A673 (cell line): Measurements from ENCODE around the gene ARID3B. TPM values are rescaled to one million over a fixed set of nuclear protein-coding genes. Genes with fewer than 3 reads are reported as not detected.

Source experiments
- BruUV-seq: library from RNA; stranded (reverse); fragments of 400-500 nt; replicated peaks from 2 replicates; lab custom pipeline; 2021; lab: Mats Ljungman, UMichigan
- CTCF ChIA-PET: fragments of 300-600 bp; sonication (Branson Sonifier 250); formaldehyde crosslinking; loops from one replicate; lab custom pipeline; 2022; ENCODE audit warnings: antibody characterized with exemption; lab: Charles Lee
- POLR2A ChIA-PET: fragments of 300-600 bp; sonication (Branson Sonifier 250); formaldehyde crosslinking; loops from one replicate; lab custom pipeline; 2022; ENCODE audit warnings: antibody characterized with exemption; ENCODE audit not compliant: low non-redundant PET; lab: Charles Lee
- DNase-seq: peaks from one replicate; pipeline ENCODE4 v3.0.0-alpha.2; 2015; ENCODE audit warnings: low spot score
- H3K27ac ChIP-seq: fragments of 200-600 bp; sonication (generic); 2 replicates; pipeline ENCODE4 v1.5.1; 2016; ENCODE audit warnings: mixed run types, low read depth, mild to moderate bottlenecking, mixed read lengths, antibody characterized with exemption, low read length; ENCODE audit not compliant: poor library complexity, severe bottlenecking
- H3K27me3 ChIP-seq: fragments of 200-600 bp; sonication (generic); replicated peaks from 2 replicates; pipeline ENCODE4 v1.6.1; 2017; ENCODE audit warnings: mixed run types, low read depth, mild to moderate bottlenecking, mixed read lengths, antibody characterized with exemption, low read length; ENCODE audit not compliant: insufficient read depth, poor library complexity
- H3K36me3 ChIP-seq: fragments of 200-600 bp; sonication (generic); 2 replicates; pipeline ENCODE4 v1.6.1; 2016; ENCODE audit warnings: mixed run types, mild to moderate bottlenecking, mixed read lengths, antibody characterized with exemption, low read length; ENCODE audit not compliant: insufficient read depth, poor library complexity, severe bottlenecking
- H3K4me1 ChIP-seq: fragments of 200-600 bp; sonication (generic); 2 replicates; pipeline ENCODE4 v1.6.1; 2017; ENCODE audit warnings: mixed run types, mild to moderate bottlenecking, mixed read lengths, antibody characterized with exemption, low read length; ENCODE audit not compliant: insufficient read depth, poor library complexity, severe bottlenecking
- H3K4me3 ChIP-seq: fragments of 200-600 bp; sonication (generic); 2 replicates; pipeline ENCODE4 v1.5.1; 2016; ENCODE audit warnings: low read depth, mixed run types, mild to moderate bottlenecking, mixed read lengths, low read length; ENCODE audit not compliant: poor library complexity, severe bottlenecking
- H3K9me3 ChIP-seq: fragments of 200-600 bp; sonication (generic); 2 replicates; pipeline ENCODE4 v1.6.1; 2016; ENCODE audit warnings: mixed run types, low read depth, mild to moderate bottlenecking, mixed read lengths, antibody characterized with exemption, low read length; ENCODE audit not compliant: poor library complexity, severe bottlenecking
- EZH2 ChIP-seq: fragments of 200-600 bp; sonication (generic); IDR thresholded peaks from 2 replicates; pipeline ENCODE4 v1.6.1; 2017; ENCODE audit warnings: borderline replicate concordance, low read depth, mild to moderate bottlenecking, mixed read lengths, antibody characterized with exemption, low read length; ENCODE audit not compliant: poor library complexity, severe bottlenecking
- intact Hi-C: fragments of 100-400 bp; cut with micrococcal nuclease; formaldehyde crosslinking; loops from one replicate; pipeline ENCODE4 v1.10.0; 2022; ENCODE audit not compliant: unreplicated experiment
- total RNA-seq: library from RNA; stranded (reverse); gene quantifications from 2 replicates; pipeline ENCODE4 v1.2.3, GENCODE V29; 2021
- TF ChIP-seq, protein P1 (sequence below): fragments of 300-800, 200-600 bp; sonication (generic); conservative IDR thresholded peaks from 2 replicates; pipeline ENCODE4 v1.5.1; 2017; ENCODE audit warnings: low read depth, mild to moderate bottlenecking, antibody characterized with exemption, low read length, moderate library complexity, mixed read lengths

ARID3B gene
- total RNA-seq, 1 experiment from 2014 or later: 18.3 TPM

DNA sequence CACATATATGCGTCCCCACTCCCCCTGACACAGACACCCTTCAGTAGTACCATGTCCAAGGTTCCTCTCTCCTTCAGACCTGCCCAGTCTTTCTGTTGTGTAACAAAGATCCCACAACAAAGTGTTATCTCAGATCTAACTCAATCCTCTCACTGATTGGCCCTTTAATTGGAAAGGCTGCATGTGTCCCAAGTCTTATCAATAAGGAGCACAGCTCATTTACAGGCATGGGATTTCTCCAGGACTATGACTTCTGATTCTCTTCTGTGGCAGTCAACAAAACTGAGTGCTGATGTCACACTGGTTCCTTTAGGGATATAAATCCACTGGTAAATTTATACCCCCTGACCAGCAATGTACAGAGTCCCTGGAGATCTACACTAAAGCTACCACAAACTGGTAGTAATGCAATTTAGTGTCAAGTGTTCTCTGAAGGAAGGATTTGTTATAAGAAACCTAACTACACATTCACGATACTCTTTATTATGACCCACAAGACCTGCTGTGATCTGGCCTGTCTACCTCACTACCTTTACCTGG, 102.7 kb downstream of the ARID3B start:
- ChIA-PET POLR2A (no interaction called here), CTCF (no interaction called here)
- intact Hi-C loops: no loop called here
- Histone ChIP-seq H3K9me3 (no peaks in the 10 kb centered on the region), H3K36me3 (peaks cover 12% of the 10 kb centered on the region), H3K27ac (peak overlapping the region; percentile 72), H3K4me1 (peaks cover 21% of the 10 kb centered on the region), H3K4me3 (no peak overlapping the region), H3K27me3 (no peaks in the 10 kb centered on the region)
- no peak for DNase-seq
- no peak for TF ChIP-seq EZH2
- TF ChIP-seq, protein P1, sequence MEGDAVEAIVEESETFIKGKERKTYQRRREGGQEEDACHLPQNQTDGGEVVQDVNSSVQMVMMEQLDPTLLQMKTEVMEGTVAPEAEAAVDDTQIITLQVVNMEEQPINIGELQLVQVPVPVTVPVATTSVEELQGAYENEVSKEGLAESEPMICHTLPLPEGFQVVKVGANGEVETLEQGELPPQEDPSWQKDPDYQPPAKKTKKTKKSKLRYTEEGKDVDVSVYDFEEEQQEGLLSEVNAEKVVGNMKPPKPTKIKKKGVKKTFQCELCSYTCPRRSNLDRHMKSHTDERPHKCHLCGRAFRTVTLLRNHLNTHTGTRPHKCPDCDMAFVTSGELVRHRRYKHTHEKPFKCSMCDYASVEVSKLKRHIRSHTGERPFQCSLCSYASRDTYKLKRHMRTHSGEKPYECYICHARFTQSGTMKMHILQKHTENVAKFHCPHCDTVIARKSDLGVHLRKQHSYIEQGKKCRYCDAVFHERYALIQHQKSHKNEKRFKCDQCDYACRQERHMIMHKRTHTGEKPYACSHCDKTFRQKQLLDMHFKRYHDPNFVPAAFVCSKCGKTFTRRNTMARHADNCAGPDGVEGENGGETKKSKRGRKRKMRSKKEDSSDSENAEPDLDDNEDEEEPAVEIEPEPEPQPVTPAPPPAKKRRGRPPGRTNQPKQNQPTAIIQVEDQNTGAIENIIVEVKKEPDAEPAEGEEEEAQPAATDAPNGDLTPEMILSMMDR: no peak
- no TSS peak for BruUV-seq

DNA sequence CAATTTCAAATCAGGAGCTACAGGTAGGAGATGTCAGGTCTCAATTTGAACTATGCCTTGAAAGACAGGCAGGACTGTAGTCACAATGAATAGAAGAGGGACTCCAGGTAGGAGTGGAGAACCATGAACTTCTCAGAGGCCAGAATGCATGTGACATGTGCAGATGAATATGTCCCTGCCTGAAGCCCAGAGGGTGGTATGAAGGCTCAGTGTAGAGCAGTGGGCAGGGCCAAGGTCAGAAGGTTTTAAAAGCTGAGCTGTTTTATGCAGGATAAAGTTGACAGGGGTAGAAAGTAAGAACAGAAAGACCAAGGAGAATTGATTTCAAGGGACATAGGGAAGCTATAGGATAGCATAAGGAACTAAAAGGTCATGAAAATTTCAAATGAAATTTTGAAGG, 105.5 kb downstream of the ARID3B start:
- no peaks in the 10 kb centered on the region for H3K27me3 ChIP-seq
- no peak for TF ChIP-seq EZH2
- TF ChIP-seq, protein P1: no peak
- H3K27ac ChIP-seq: no peak overlapping the region
- no TSS peak for BruUV-seq
- intact Hi-C loops: no loop called here
- POLR2A ChIA-PET: interaction anchor here (0.5 to 0.7 kb wide), 2 partner anchors 101 to 105 kb away, joined by 3 to 4 read pairs; partner anchors contain the start of gene ARID3B
- H3K4me1 ChIP-seq: peaks cover 21% of the 10 kb centered on the region
- no peaks in the 10 kb centered on the region for H3K36me3 ChIP-seq
- no peaks in the 10 kb centered on the region for H3K9me3 ChIP-seq
- H3K4me3 ChIP-seq: no peak overlapping the region
- CTCF ChIA-PET: interaction anchor here (1.0 kb wide), 1 partner anchor 11 kb away, joined by 5 read pairs; no protein-coding TSS in a partner anchor
- no peak for DNase-seq

Other genes with a start within 250 kb of the ARID3B start
- not detected in 2 replicates for gene CYP11A1, start 173.6 kb upstream of the ARID3B start, total RNA-seq
- gene SEMA7A, start 107.3 kb upstream of the ARID3B start, total RNA-seq: 0.45 and 1.4 TPM in 2 replicates
- 72.5 and 74.7 TPM in 2 replicates for gene UBL7, start 80.1 kb upstream of the ARID3B start, total RNA-seq
- 66.8 and 75.5 TPM in 2 replicates for gene CLK3, start 74.6 kb downstream of the ARID3B start, total RNA-seq
- gene EDC3, start 154.8 kb downstream of the ARID3B start, total RNA-seq: 62.6 and 65.2 TPM in 2 replicates
- 0.33 and 0.62 TPM in 2 replicates for gene CYP1A1, start 184.3 kb downstream of the ARID3B start, total RNA-seq
- not detected in 2 replicates for gene CYP1A2, start 207.6 kb downstream of the ARID3B start, total RNA-seq
- 90.8 and 103 TPM in 2 replicates for gene CSK, start 240.9 kb downstream of the ARID3B start, total RNA-seq